ENCODE data around the gene EPHA8. TPM values are rescaled to one million over a fixed set of nuclear protein-coding genes. Genes with fewer than 3 reads are reported as not detected.

EPHA8 gene
- total and polyA plus RNA-seq, 12 donors: 0.11 to 10.1 (median 1.6) TPM; not detected in 2

DNA sequence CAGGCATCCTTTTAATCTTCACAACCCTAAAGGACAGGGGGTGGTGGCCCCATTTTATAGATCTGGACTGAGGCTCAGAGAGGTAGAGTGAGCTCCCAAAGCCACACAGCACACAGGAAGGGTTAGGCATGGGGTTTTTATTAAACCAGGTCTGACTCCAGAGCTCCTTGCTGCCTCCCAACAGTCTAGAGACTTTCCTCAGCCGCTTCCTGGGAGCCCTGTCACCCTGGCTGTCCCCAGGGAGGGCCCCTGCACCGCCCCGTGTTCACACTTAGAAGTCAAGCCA is 8.0 kb upstream of the EPHA8 start:
- Histone ChIP-seq H3K27ac (no peak overlapping the region), H3K4me3 (no peak overlapping the region), H3K36me3 (replicated peaks in 1 of 2) (no peaks in the 10 kb centered on the region), H3K9me3 (replicated peaks in 1 of 3) (no peaks in the 10 kb centered on the region), H3K4me1 (replicated peaks in 1 of 2) (peaks cover 0 to 19% of the 10 kb centered on the region in 2 donors), H3K27me3 (no peaks in the 10 kb centered on the region)
- WGBS, 4 donors: 60 to 70% (median 64%) methylated on average over 2 to 3 of the region's 3 CpGs
- intact Hi-C loops (cut with DNase I): no loop called here
- DNase-seq: no peak
- TF ChIP-seq POLR2A (IDR thresholded peaks at IDR 0.05) (no peak), CTCF (IDR thresholded peaks at IDR 0.05) (no peak)

- no peak for TF ChIP-seq CTCF (IDR thresholded peaks at IDR 0.05)
- no peak for TF ChIP-seq POLR2A (IDR thresholded peaks at IDR 0.05)
- WGBS, 4 donors: 23 to 36% (median 32%) methylated on average over 12 to 13 of the region's 13 CpGs
- Histone ChIP-seq H3K4me3 (no peak overlapping the region), H3K27me3 (no peaks in the 10 kb centered on the region), H3K4me1 (replicated peaks in 1 of 2) (peaks cover 0 to 19% of the 10 kb centered on the region in 2 donors), H3K9me3 (replicated peaks in 1 of 3) (no peaks in the 10 kb centered on the region), H3K36me3 (replicated peaks in 1 of 2) (no peaks in the 10 kb centered on the region), H3K27ac (no peak overlapping the region)
- intact Hi-C loops (cut with DNase I): no loop called here
- peak in 2 of 7 donors; percentile 28 to 33 for DNase-seq
Observed at GRCh38 chr1:22556391-22557104, 6.7 kb upstream of the EPHA8 start.

DNA sequence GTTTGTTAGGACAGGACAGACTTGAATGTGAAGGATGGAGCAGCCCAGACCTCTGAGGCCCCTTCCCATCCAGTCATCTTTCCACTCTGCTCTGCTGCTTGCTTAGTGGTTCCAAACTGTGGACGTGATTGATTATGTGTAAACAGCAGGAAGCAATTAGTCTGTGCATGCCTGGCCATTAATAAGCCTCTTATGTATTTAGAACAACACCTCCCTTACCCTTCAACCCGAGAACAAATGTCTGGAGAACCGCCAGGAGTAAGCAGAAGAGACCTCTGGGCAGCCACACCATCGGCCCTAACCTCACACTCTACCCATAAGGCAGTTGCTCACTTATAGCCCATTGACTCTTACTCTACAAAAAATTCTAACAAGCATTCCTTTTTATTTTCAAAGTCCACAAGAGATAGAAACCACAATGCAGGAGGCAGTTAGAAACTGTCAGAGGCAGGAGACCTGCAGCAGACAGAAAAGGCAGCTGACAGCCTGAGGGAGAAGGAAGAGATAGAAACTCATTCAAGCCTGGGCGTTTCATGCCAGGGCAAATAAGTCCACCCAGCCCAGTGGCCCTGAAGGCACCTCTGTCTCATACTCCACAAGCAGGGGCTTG is 5.8 kb upstream of the EPHA8 start:
- no peak for DNase-seq
- intact Hi-C loops (cut with DNase I): no loop called here
- Histone ChIP-seq H3K4me1 (replicated peaks in 1 of 2) (peaks cover 0 to 19% of the 10 kb centered on the region in 2 donors), H3K27me3 (peaks cover 6% of the 10 kb centered on the region), H3K36me3 (replicated peaks in 1 of 2) (no peaks in the 10 kb centered on the region), H3K9me3 (replicated peaks in 1 of 3) (no peaks in the 10 kb centered on the region), H3K27ac (no peak overlapping the region), H3K4me3 (no peak overlapping the region)
- 51 to 64% (median 59%) methylated on average over 5 of the region's 5 CpGs for WGBS, 4 donors
- TF ChIP-seq POLR2A (IDR thresholded peaks at IDR 0.05): no peak
- no peak for TF ChIP-seq CTCF (IDR thresholded peaks at IDR 0.05)

GRCh38 chr1:22563671-22564602 is 648 bp downstream of the EPHA8 start:
- no peaks in the 10 kb centered on the region for H3K4me1 ChIP-seq (replicated peaks in 1 of 2)
- no peak for TF ChIP-seq CTCF (IDR thresholded peaks at IDR 0.05)
- no peak for TF ChIP-seq POLR2A (IDR thresholded peaks at IDR 0.05)
- no peak overlapping the region for H3K4me3 ChIP-seq
- no peaks in the 10 kb centered on the region for H3K9me3 ChIP-seq (replicated peaks in 1 of 3)
- 8 to 22% (median 16%) methylated on average over 20 to 57 of the region's 57 CpGs for WGBS, 4 donors
- no peak for DNase-seq
- H3K27me3 ChIP-seq: peaks cover 13% of the 10 kb centered on the region
- intact Hi-C loops (cut with DNase I): no loop called here
- no peak overlapping the region for H3K27ac ChIP-seq
- H3K36me3 ChIP-seq (replicated peaks in 1 of 2): no peaks in the 10 kb centered on the region

Measured in adrenal gland (tissue), 12 donors.